HG02610 (cell line): ENCODE measurements around the gene SOX9.

Source experiments
- ATAC-seq: cut with Tn5 transposase; IDR thresholded peaks from one replicate; pipeline ENCODE4 v1.9.1; 2021; ENCODE audit warnings: mild to moderate bottlenecking, moderate library complexity; ENCODE audit not compliant: unreplicated experiment

Gene SOX9

GRCh38 chr17:72120642-72121163 lies at the start of gene SOX9:
TSS of gene SOX9 (plus strand) at chr17:72121020. CDS start at chr17:72121392, 372 bp downstream.
- ATAC-seq: peak; percentile 83

- ATAC-seq: no peak
These were observed 49.5 kb upstream of the SOX9 start for GRCh38 chr17:72071330-72071729.

- ATAC-seq: no peak
These were observed 44.7 kb upstream of the SOX9 start for GRCh38 chr17:72075995-72076677.

DNA sequence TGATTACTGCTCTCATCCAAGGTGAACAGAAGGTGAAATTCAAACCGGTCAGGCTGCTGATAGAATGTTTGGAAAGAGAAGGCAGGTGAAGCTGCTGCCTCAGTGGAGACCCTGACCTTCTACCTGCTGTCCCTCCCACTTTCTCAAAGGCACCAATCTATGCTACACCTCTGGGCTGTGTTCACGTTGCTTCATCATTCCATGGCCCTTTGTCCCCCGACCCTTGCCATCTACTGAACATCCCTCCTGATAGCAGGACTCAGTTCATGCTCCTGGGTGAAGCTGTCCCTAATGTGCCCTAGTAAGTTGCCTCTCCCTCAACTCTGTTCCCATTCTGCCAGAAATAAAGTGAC lies 44.2 kb upstream of the SOX9 start:
- ATAC-seq: no peak

GRCh38 chr17:72077326-72077960 lies 43.4 kb upstream of the SOX9 start:
- no peak for ATAC-seq

DNA sequence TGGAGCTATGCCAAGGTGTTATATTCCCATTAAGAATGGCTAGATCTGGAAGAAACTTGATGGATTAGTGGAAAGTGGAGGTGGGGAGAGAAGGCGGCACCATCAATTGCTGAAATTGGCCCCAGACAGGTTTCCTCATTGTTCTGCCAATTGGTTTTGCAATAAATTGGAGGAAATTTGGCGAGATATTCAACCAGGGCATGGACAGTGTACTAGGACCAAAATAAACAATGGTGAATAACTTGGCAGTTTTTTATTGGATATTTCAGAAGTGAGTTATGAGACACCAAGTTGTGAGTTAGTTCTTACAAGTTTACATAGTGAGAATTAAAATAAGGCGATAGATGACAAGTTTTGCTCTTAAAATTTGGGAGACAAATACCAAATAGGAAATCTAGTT lies 41.1 kb upstream of the SOX9 start:
- no peak for ATAC-seq

- no peak for ATAC-seq
These were observed 32.9 kb upstream of the SOX9 start for GRCh38 chr17:72087876-72088275.

GRCh38 chr17:72089453-72089987 lies 31.3 kb upstream of the SOX9 start:
- ATAC-seq: no peak

- no peak for ATAC-seq
These were observed 30.7 kb upstream of the SOX9 start for GRCh38 chr17:72090108-72090507.

- ATAC-seq: no peak
These were observed 28.0 kb upstream of the SOX9 start for GRCh38 chr17:72092710-72093322.

DNA sequence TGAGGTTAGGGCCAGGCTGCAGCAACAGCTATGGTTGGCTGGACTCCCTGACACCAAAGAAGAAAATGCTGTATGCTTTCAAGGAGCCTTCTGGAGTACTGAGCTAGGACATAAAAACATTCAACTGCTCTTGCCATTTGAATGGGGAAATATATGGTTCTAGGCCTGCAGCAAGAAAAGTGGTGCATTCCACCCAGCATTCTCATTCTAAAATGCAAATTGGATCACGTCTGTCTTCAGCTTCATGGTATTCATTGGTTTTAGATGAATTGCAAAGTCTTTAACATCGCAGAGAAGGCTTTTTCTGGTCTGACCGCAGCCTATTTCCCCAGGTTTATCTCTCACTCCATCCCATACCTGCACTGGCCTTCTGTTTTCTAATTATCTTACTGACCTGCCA lies 27.1 kb upstream of the SOX9 start:
- ATAC-seq: no peak

GRCh38 chr17:72095316-72095715 lies 25.5 kb upstream of the SOX9 start:
- ATAC-seq: no peak

DNA sequence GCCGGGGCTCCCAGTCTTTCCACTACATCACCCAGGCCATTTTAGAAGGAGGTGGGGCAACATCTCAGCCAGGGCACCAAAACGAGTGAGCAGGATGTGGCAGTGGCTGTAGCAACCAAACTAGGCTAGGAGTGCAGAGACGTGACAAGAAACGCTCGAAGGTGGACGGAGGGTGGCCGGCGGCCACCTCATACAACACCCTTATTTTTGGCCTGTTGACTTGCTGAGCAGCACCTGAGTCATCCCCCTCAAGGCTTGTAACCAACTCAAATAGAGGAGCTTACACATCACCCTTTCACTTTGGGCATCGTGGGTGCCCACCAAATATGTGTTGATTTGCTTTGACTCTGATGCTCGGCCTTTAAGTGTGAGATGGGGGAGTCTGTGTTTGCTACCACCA lies 23.7 kb upstream of the SOX9 start:
- ATAC-seq: no peak

- no peak for ATAC-seq
These were observed 20.9 kb upstream of the SOX9 start for GRCh38 chr17:72099919-72100318.

GRCh38 chr17:72100470-72100869 lies 20.4 kb upstream of the SOX9 start:
- ATAC-seq: no peak

- no peak for ATAC-seq
These were observed 19.3 kb upstream of the SOX9 start for GRCh38 chr17:72101526-72101925.

GRCh38 chr17:72102366-72102765 lies 18.5 kb upstream of the SOX9 start:
- ATAC-seq: no peak

- ATAC-seq: no peak
These were observed 16.5 kb upstream of the SOX9 start for GRCh38 chr17:72104164-72104862.

GRCh38 chr17:72104863-72105234 lies 16.0 kb upstream of the SOX9 start:
- no peak for ATAC-seq

DNA sequence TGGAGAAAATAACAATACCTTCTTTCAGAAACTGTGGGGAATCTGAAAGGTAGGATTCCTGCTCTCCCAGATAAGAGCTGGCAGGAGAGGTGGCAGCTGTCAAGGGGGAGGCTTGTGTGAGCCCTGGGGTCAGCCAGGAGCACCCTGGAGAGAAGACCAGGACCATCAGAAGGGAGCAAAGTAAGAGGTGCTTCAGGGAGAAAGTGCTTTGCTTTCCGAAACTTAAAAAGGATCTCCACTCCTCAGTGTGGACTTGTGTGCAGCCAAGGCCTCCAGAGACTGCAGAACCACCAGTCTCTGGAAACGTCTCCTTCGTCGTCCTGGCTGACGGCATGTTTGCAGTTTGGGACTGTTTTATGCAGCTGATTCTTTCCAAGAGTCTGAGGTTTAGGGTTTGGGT lies 13.7 kb upstream of the SOX9 start:
- no peak for ATAC-seq

GRCh38 chr17:72110231-72110941 lies 10.4 kb upstream of the SOX9 start:
- ATAC-seq: no peak
